Sigmoid colon (tissue), 7 donors: ENCODE results near the gene PERM1. TPM values are rescaled to one million over a fixed set of nuclear protein-coding genes. Genes with fewer than 3 reads are reported as not detected.
A peak's percentile ranks its signal among the peaks of the same experiment; 100 is the strongest.

Experiments used
- DNase-seq: peaks from one replicate; pipeline ENCODE4 v3.0.0-alpha.2; 2019
- H3K27ac ChIP-seq, 4 donors: fragments of 200-600 bp; sonication (generic); one replicate each; pipeline ENCODE4 v1.5.1; 2016 to 2019; ENCODE audit warnings: mild to moderate bottlenecking in 1 of 4
- H3K27me3 ChIP-seq, 3 donors: fragments of 200-600 bp; sonication (generic); one replicate each; pipeline ENCODE4 v1.5.1; 2019; ENCODE audit warnings: mild to moderate bottlenecking in 1 of 3
- H3K36me3 ChIP-seq, 4 donors: fragments of 200-600 bp; sonication (generic); one replicate each; pipeline ENCODE4 v1.5.1; 2016 to 2019
- H3K4me1 ChIP-seq, 4 donors: fragments of 200-600 bp; sonication (generic); one replicate each; pipeline ENCODE4 v1.5.1; 2017 to 2019
- H3K4me3 ChIP-seq, 4 donors: fragments of 200-600 bp; sonication (generic); one replicate each; pipeline ENCODE4 v1.5.1; 2017 to 2019; ENCODE audit warnings: mild to moderate bottlenecking in 2 of 4, moderate library complexity in 1 of 4
- H3K9me3 ChIP-seq, 4 donors: fragments of 200-600 bp in 3 of 4; sonication (generic) in 3 of 4; one replicate each; pipeline versions ENCODE4 v1.5.1 to v1.6.1; 2013 to 2019
- EP300 ChIP-seq, 4 donors: sonication (generic); formaldehyde crosslinking; IDR thresholded peaks; one replicate each; pipeline ENCODE4 v1.6.1; 2017; ENCODE audit warnings: antibody characterized with exemption in 4 of 4
- POLR2A ChIP-seq, 2 donors: fragments of 450-650 bp; IDR thresholded peaks; one replicate each; pipeline ENCODE4 v1.6.1; 2016; ENCODE audit warnings: antibody characterized with exemption in 2 of 2, mild to moderate bottlenecking in 2 of 2, moderate library complexity in 2 of 2
- POLR2AphosphoS5 ChIP-seq, 4 donors: sonication (generic); formaldehyde crosslinking; IDR thresholded peaks; one replicate each; pipeline ENCODE4 v1.6.1; 2017; ENCODE audit warnings: antibody characterized with exemption in 4 of 4
- WGBS, 2 donors: extraction: QIAGEN DNeasy Blood & Tissue Kit; methylation state at CpG; one replicate each; pipeline ENCODE4 v1.1.7; 2013; 5-methylcytosine and 5-hydroxymethylcytosine counted together
- intact Hi-C: fragments of 100-400 bp; cut with DNase I; formaldehyde crosslinking; loops from one replicate; pipeline ENCODE4 v1.15.1; 2023
- polyA plus RNA-seq, 3 donors: library from polyadenylated mRNA; stranded (reverse); fragments of 200-250 nt; gene quantifications; one replicate each; pipeline ENCODE4 v1.2.3, GENCODE V29; 2013
- total RNA-seq, 4 donors: library from RNA; depleted of rRNA; stranded (reverse); fragments of >200 nt; gene quantifications; one replicate each; pipeline ENCODE4 v1.1.0, GENCODE V29; 2016
- TF ChIP-seq, protein P1 (sequence below), 4 experiments: fragments of 450-650 bp in 3 of 4; fragments of 200-600 bp in 1 of 4; IDR thresholded peaks; one replicate each; pipeline ENCODE4 v1.5.1; 2016 to 2019; ENCODE audit warnings: antibody characterized with exemption in 4 of 4, mild to moderate bottlenecking in 3 of 4, moderate library complexity in 2 of 4
- donor health status: healthy with polysubstance abuse.
- donor health status: Bipolar disorder and iron deficiency.
- donor health status: healthy.

Gene PERM1
- total and polyA plus RNA-seq, 7 donors = under 0.01 to 0.69 (median 0.16) TPM; not detected in 4

DNA sequence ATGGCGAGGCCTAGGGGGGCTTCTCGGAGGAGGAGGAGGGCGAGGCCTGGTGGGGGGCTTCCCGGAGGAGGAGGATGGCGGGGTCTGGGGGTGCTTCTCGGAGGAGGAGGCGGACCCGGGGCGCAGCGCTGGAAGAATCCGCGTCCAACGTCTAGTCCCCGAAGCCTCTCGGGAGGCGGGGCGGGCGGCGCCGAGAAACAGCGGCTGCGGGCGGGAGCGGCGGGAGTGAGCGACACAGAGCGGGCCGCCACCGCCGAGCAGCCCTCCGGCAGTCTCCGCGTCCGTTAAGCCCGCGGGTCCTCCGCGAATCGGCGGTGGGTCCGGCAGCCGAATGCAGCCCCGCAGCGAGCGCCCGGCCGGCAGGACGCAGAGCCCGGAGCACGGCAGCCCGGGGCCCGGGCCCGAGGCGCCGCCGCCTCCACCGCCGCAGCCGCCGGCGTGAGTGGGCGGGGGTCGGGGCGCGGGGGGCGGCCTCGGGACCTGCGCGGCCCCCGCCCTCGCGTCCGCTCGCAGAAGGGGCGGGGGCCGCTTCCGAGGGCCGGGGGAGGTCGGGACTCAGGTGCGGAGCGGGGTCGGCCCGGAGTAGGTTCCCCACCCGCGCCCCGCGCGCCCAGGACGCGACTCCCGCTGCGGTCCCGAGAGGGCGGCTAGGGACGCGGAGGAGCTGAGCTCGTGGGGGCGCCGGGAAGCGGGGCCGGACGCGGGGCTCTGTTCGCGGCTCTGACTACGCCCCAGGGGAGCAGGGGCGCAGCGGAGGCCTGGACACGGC lies 21.3 kb downstream of the PERM1 start, which contains the start of gene KLHL17:
Gene KLHL17 (plus strand): TSS at position 222 of the 769 bp plus-strand sequence. CDS start 110 bp downstream, at position 332.
- Histone ChIP-seq H3K27ac (peak within 1 kb of the TSS in 2 of 4 donors; percentile 53 to 64), H3K4me3 (peak within 1 kb of the TSS; percentile 54 to 100 (median 86)), H3K4me1 (peaks cover 0 to 48% (median 38%) of the 10 kb centered on the region in 4 donors), H3K27me3 (no peaks in the 10 kb centered on the region), H3K36me3 (peaks cover 10 to 29% (median 14%) of the 10 kb centered on the region in 4 donors), H3K9me3 (no peaks in the 10 kb centered on the region)
- WGBS, 2 donors = 1% methylated on average over 109 of the region's 109 CpGs
- no peak for DNase-seq
- TF ChIP-seq, protein P1, sequence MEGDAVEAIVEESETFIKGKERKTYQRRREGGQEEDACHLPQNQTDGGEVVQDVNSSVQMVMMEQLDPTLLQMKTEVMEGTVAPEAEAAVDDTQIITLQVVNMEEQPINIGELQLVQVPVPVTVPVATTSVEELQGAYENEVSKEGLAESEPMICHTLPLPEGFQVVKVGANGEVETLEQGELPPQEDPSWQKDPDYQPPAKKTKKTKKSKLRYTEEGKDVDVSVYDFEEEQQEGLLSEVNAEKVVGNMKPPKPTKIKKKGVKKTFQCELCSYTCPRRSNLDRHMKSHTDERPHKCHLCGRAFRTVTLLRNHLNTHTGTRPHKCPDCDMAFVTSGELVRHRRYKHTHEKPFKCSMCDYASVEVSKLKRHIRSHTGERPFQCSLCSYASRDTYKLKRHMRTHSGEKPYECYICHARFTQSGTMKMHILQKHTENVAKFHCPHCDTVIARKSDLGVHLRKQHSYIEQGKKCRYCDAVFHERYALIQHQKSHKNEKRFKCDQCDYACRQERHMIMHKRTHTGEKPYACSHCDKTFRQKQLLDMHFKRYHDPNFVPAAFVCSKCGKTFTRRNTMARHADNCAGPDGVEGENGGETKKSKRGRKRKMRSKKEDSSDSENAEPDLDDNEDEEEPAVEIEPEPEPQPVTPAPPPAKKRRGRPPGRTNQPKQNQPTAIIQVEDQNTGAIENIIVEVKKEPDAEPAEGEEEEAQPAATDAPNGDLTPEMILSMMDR (IDR thresholded peaks at IDR 0.05) = no peak
- no peak for TF ChIP-seq POLR2A (IDR thresholded peaks at IDR 0.05)
- no peak for TF ChIP-seq EP300 (IDR thresholded peaks at IDR 0.05)
- TF ChIP-seq POLR2AphosphoS5 (IDR thresholded peaks at IDR 0.05) = no peak
- intact Hi-C loops = no loop called here

DNA sequence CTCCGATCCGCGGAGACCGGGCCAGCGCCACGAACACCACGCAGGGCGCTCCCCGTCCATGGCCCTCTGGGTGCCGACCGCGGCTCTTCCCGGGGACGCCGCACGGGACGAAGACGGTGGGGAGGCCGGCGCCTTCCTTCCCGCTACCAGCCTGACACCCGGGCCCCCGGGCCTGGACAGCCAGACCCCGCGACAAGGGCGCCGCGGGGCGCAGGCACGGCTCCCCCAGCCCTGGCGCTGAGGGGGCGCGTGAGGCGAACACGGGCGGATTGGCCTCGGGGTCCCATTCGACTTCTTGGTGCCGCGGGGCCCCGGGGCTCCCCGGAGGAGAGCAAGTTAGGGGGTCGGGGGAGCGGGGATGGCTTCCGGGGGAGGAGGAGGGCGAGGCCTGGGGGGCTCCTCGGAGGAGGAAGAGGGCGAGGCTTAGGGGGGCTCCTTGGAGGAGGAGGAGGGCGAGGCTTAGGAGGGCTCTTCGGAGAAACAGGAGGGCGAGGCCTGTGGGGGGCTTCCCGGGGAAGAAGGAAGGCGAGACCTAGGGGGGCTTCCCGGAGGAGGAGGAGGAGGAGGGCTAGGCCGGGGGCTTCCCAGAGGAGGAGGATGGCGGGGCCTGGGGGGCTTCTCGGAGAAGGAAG lies 22.0 kb downstream of the PERM1 start:
- H3K4me3 ChIP-seq = peak overlapping the region; percentile 54 to 100 (median 86)
- peaks cover 15 to 36% (median 17%) of the 10 kb centered on the region in 4 donors for H3K36me3 ChIP-seq
- no peaks in the 10 kb centered on the region for H3K27me3 ChIP-seq
- no peak for TF ChIP-seq EP300 (IDR thresholded peaks at IDR 0.05)
- TF ChIP-seq, protein P1 (IDR thresholded peaks at IDR 0.05) = no peak
- TF ChIP-seq POLR2A (IDR thresholded peaks at IDR 0.05) = no peak
- no peak for TF ChIP-seq POLR2AphosphoS5 (IDR thresholded peaks at IDR 0.05)
- peaks cover 0 to 48% (median 38%) of the 10 kb centered on the region in 4 donors for H3K4me1 ChIP-seq
- 28 to 36% methylated on average over 57 of the region's 57 CpGs for WGBS, 2 donors
- H3K9me3 ChIP-seq = no peaks in the 10 kb centered on the region
- no peak for DNase-seq
- peak overlapping the region in 2 of 4 donors; percentile 53 to 64 for H3K27ac ChIP-seq
- intact Hi-C loops = loop anchor here (1.0 to 5.0 kb wide), 2 partner anchors 41 to 53 kb away; no protein-coding TSS in a partner anchor

DNA sequence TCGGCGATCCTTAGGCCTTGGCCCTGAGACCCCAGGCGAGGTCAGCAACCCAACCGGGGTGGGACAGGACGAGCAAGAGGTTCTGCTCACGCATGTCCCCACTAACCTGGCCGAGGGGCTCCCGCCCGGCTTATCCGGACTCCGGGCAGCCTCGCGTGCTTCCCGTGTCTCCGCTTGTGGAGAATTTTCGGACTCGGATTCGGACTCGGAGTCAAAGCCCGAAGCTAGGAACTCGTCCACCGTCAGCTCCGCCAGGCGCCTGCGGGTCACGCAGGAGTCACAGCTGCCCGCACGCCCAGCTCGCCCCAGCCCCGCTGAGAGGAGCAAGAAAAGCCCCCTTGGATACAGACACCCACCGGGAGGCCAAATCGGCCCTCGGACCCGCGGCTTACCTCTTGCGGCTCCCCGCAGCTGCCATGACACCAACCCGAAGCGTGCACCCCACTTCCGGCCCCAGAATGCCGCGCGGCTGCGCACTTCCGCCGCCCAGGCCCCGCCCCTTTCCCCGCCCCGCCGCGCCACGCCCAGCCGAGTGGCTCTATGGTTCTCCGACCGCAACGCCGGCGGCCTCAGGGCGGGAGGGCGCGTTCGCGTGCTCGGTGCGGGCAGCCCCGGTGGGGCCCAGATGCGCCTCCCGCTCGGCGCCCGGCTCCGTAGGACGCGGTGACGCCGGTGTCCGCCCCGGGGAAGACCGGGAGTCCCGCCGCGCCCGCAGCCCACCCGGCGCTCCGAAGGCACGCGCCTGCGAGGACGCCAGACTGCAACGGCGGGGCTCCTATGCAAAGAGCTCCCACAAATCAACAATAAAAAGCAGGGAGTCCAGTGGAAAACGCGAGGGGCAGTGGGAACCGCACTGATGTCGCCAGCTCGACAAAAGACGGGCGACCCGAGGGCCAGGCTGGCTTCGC lies 22.8 kb downstream of the PERM1 start, which contains the start of gene NOC2L:
Gene NOC2L (minus strand): TSS at position 434 of the 908 bp plus-strand sequence. CDS start 16 bp downstream, at position 418.
- Histone ChIP-seq H3K4me3 (peak within 1 kb of the TSS; percentile 70 to 100 (median 86)), H3K27ac (peak within 1 kb of the TSS; percentile 38 to 69 (median 66)), H3K9me3 (no peaks in the 10 kb centered on the region), H3K27me3 (no peaks in the 10 kb centered on the region), H3K4me1 (peaks cover 0 to 48% (median 38%) of the 10 kb centered on the region in 4 donors), H3K36me3 (peaks cover 22 to 44% (median 24%) of the 10 kb centered on the region in 4 donors)
- TF ChIP-seq, protein P1 (IDR thresholded peaks at IDR 0.05) = no peak
- TF ChIP-seq EP300 (IDR thresholded peaks at IDR 0.05) = no peak
- peak; percentile 59 to 75 (median 67) for TF ChIP-seq POLR2AphosphoS5 (IDR thresholded peaks at IDR 0.05)
- TF ChIP-seq POLR2A (IDR thresholded peaks at IDR 0.05) = peak in 1 of 2 donors; percentile 51
- peak; percentile 95 for DNase-seq
- intact Hi-C loops = loop anchor here (1.0 to 5.0 kb wide), 2 partner anchors 42 to 52 kb away; no protein-coding TSS in a partner anchor
- 7 to 10% methylated on average over 101 of the region's 101 CpGs for WGBS, 2 donors

DNA sequence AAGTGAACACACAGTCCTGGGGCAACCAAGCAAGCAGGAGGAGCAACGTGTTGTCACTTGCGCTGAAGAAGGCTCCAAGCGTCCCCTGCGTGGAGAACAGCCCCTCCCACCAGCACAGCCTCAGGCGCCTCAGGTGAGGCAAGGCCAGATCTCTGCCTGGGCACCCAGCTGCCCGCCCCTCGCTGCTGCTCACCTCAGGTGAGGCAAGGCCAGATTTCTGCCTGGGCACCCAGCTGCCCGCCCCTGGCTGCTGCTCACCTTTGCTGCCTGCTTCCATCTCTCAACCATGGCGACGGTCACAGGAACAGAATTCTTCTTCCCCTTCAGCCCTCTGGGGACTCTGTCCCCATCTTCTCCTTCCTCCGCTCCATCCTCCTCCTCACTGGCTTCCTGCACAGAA lies 25.3 kb downstream of the PERM1 start:
- TF ChIP-seq POLR2A (IDR thresholded peaks at IDR 0.05) = no peak
- H3K4me1 ChIP-seq = peaks cover 0 to 45% (median 36%) of the 10 kb centered on the region in 4 donors
- no peak for DNase-seq
- WGBS, 2 donors = 93 to 95% methylated on average over 11 of the region's 11 CpGs
- H3K27ac ChIP-seq = no peak overlapping the region
- intact Hi-C loops = loop anchor here (5.0 kb wide), 1 partner anchor 49 kb away; no protein-coding TSS in a partner anchor
- no peaks in the 10 kb centered on the region for H3K9me3 ChIP-seq
- H3K27me3 ChIP-seq = no peaks in the 10 kb centered on the region
- H3K4me3 ChIP-seq = no peak overlapping the region
- peaks cover 46 to 54% (median 47%) of the 10 kb centered on the region in 4 donors for H3K36me3 ChIP-seq
